ENCODE data around the gene INPP5A.
"Not testable (repeated sequence)": the region's sequence is repeated elsewhere in the genome, so short reads cannot be mapped to it uniquely, and the experiment has no call there.

Gene INPP5A

DNA sequence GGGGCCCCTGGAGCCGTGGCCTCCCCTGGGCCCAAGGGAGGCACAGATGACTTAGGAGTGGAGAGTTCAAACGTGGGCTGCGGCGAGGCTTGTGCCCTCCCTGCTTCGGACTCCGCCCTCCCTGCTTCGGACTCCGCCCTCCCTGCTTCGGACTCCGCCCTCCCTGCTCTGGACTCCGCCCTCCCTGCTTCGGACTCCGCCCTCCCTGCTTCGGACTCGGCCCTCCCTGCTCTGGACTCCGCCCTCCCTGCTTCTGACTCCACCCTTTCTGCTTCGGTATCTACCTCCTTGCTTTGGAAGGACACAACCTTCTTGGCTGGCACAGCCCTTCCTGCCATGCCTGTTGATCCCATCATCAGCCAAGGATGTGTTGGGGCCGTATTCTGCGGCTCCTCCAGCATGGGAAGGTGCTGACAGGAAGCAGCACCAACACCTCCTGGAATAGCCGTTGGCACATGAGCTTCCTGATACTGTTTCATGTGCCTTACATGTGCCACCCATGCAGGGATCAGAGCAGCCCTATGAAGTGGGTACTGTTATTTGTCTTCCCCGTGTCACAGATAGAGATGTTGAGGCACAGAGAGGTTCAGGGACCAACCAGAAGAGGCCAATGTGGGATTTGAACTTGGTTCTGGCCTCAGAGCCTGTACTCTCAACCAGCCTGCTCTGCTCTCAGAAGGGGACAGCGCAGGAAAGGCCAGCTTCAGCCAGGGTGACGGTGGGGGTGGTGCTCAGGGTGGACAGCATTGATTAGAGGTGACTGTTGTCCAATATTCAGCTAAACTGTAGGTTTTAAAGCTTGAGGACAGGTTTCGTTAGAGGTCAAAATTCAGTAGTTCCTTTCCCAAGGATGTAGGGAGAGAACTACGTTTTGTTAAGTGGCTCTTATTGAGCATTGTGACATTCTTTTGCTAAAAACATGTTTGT, 133.9 kb downstream of the INPP5A start:
- ChIA-PET CTCF (interaction anchor here (0.6 kb wide), 1 partner anchor 17 kb away, joined by 3 read pairs; no protein-coding TSS in a partner anchor), POLR2A (no interaction called here)
- TF ChIP-seq, protein P1, sequence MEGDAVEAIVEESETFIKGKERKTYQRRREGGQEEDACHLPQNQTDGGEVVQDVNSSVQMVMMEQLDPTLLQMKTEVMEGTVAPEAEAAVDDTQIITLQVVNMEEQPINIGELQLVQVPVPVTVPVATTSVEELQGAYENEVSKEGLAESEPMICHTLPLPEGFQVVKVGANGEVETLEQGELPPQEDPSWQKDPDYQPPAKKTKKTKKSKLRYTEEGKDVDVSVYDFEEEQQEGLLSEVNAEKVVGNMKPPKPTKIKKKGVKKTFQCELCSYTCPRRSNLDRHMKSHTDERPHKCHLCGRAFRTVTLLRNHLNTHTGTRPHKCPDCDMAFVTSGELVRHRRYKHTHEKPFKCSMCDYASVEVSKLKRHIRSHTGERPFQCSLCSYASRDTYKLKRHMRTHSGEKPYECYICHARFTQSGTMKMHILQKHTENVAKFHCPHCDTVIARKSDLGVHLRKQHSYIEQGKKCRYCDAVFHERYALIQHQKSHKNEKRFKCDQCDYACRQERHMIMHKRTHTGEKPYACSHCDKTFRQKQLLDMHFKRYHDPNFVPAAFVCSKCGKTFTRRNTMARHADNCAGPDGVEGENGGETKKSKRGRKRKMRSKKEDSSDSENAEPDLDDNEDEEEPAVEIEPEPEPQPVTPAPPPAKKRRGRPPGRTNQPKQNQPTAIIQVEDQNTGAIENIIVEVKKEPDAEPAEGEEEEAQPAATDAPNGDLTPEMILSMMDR (IDR thresholded peaks at IDR 0.05; ENCODE audit: insufficient read depth, low read length, missing control alignments): no peak
- no peak overlapping the region for H3K4me3 ChIP-seq (ENCODE audit: low read depth, low read length)
- no peak for DNase-seq (ENCODE audit: low read depth, low spot score)

DNA sequence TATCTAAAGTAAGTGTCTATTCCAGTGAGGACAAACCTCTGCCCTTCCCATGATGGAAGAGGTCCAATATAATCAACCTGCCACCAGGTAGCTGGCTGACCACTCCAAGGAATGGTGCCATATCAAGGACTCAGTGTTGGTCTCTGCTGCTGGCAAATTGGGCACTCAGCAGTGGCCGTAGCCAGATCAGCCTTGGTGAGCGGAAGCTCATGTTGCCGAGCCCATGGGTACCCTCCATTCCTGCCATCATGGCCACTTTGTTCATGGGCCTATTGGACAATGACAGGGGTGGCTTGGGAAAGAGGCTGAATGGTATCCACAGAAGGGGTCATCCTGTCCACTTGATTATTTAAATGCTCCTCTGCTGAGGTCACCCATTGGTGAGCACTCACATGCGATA, 136.2 kb downstream of the INPP5A start:
- H3K4me3 ChIP-seq (ENCODE audit: low read depth, low read length); POLR2A ChIA-PET; CTCF ChIA-PET; DNase-seq (ENCODE audit: low read depth, low spot score): not testable (repeated sequence)

DNA sequence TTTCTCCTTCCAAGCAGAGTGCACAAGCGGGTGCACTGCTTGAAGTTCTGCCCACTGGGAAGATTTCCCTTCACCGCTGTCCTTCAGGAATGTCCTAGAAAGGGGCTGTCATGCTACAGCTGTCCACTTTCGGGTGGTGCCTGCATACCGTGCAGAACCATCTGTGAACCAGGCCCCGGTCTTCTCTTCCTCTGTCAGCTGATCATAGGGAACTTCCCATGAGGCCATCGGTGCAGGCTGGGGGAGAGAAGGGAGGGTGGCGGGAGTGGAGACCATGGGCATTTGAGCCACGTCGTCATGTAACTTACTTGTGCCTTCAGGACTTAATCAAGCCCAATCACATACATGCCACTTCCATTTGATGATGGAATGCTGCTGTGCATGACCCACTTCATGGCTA, 136.7 kb downstream of the INPP5A start:
- TF ChIP-seq, protein P1 (IDR thresholded peaks at IDR 0.05; ENCODE audit: insufficient read depth, low read length, missing control alignments): no peak
- no peak for DNase-seq (ENCODE audit: low read depth, low spot score)
- H3K4me3 ChIP-seq (ENCODE audit: low read depth, low read length): no peak overlapping the region
- ChIA-PET CTCF (no interaction called here), POLR2A (no interaction called here)

DNA sequence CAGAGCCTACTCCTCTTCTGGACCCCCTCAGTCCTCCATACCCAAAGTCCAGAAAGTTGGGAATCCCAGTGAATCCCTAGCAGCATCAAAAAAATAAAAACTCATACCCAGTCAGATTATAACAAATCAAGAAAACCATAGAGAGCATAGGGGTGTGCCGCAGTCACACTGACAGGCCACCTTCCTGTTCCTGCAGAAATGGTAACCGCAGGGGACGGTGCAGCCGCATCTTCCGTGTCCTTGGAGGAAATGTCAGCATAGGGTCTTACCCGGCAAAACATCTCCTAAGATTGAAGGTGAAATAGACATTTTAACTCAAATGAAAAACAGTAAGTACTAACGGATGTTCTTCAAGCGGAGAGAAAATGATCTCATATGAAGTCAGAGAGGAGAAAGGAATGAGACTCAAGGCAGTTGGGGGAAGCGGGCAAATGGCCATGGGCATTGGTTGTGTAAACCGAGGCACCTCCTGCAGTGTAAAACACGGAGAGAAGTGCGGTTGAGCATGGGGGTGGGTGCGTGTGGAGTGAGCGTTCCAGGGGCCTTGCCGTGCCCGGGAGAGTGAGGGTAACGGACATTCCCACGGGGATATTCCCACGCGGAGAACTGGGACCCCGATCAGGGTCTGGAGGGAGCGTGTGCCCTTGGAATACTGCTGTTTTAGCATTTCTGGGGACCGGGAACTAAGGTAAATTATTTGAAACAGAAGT, 137.6 kb downstream of the INPP5A start:
- ChIA-PET POLR2A (no interaction called here), CTCF (interaction anchor here (0.8 kb wide), 1 partner anchor 29 kb away, joined by 3 read pairs; no protein-coding TSS in a partner anchor)
- no peak for DNase-seq (ENCODE audit: low read depth, low spot score)
- H3K4me3 ChIP-seq (ENCODE audit: low read depth, low read length): no peak overlapping the region
- TF ChIP-seq, protein P1 (IDR thresholded peaks at IDR 0.05; ENCODE audit: insufficient read depth, low read length, missing control alignments): no peak

DNA sequence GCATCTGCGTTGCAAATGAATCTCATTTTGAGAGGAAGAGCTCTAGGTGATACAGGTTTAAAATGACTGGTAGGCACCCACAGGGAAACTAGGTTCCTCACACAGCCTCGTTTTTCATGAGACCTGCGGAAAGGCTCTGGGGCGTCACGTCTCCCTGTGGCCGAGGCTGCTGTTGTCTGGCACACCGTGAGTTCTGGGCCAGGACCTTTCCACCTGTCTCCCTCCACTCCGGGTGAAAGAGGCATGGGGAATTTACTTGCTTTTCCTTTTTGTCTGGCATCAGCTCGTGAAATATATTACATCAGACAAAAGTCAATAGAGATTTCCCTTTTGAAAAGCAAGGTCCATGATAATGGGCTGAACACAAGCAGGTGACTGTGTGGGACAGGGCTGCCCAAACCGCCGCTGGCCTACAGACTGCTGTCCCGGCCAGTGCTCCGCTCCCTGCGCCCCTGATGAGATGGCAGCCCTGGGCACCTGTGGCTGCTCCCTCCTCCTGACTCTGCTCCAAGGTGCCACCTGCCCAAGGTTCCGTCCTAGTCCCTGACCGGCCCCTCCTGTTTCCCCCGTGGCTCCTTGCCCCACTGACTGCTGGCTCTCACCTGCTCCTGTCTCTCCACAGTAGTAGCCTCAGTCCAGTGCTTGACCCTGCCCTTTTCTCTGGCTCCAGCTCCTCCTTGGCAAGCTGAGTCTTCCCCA, 138.8 kb downstream of the INPP5A start:
- TF ChIP-seq, protein P1 (IDR thresholded peaks at IDR 0.05; ENCODE audit: insufficient read depth, low read length, missing control alignments): no peak
- no peak overlapping the region for H3K4me3 ChIP-seq (ENCODE audit: low read depth, low read length)
- ChIA-PET POLR2A (no interaction called here), CTCF (interaction anchor here (0.8 to 1.1 kb wide), 2 partner anchors 28 to 162 kb away, joined by 3 read pairs; no protein-coding TSS in a partner anchor)
- no peak for DNase-seq (ENCODE audit: low read depth, low spot score)

DNA sequence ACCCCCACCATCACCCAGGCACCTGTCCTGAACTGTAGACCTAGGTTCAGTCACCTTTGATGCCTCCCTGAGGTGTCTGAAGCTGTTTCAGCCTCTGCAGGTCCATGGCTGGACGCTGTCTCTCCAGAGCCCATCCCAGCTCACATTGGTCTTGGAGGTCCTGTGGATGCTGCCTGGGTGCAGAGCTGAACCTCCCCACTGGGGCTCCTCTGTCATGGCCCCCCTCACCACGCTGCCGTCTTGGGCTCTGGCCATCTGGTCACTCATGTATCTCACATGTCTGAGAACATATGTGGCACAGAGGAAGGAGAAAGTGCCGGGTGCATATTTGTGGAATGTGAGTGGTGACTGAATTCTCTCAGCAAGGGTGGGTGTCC, 139.5 kb downstream of the INPP5A start:
- CTCF ChIA-PET: no interaction called here
- no peak for DNase-seq (ENCODE audit: low read depth, low spot score)
- TF ChIP-seq, protein P1 (IDR thresholded peaks at IDR 0.05; ENCODE audit: insufficient read depth, low read length, missing control alignments): no peak
- H3K4me3 ChIP-seq (ENCODE audit: low read depth, low read length): no peak overlapping the region
- POLR2A ChIA-PET: no interaction called here
